Liver (tissue), 9 donors: ENCODE results near the gene TLCD4. TPM values are rescaled to one million over a fixed set of nuclear protein-coding genes. Genes with fewer than 3 reads are reported as not detected.

Experiments
- DNase-seq: peaks from one replicate; pipeline ENCODE4 v3.0.0-alpha.2; 2017; ENCODE audit warnings: low spot score
- H3K27ac ChIP-seq, 2 donors: one replicate each; pipeline ENCODE4 v1.7.0; 2013; ENCODE audit warnings: inconsistent platforms in 2 of 2, low read length in 2 of 2, control low read depth in 1 of 2, low read depth in 1 of 2, mild to moderate bottlenecking in 1 of 2
- H3K27me3 ChIP-seq, 4 donors: one replicate each; pipeline versions ENCODE4 v1.6.1 to v1.7.0; 2013; ENCODE audit warnings: low read length in 3 of 4, inconsistent platforms in 1 of 4, mild to moderate bottlenecking in 1 of 4, moderate library complexity in 1 of 4; ENCODE audit not compliant: control insufficient read depth in 4 of 4, insufficient read depth in 4 of 4
- H3K36me3 ChIP-seq, 4 donors: one replicate each; pipeline versions ENCODE4 v1.6.1 to v1.7.0; 2013; ENCODE audit warnings: low read length in 3 of 4, mild to moderate bottlenecking in 3 of 4, low read depth in 1 of 4, moderate library complexity in 1 of 4; ENCODE audit not compliant: control insufficient read depth in 4 of 4, insufficient read depth in 3 of 4
- H3K4me1 ChIP-seq, 4 donors: one replicate each; pipeline versions ENCODE4 v1.6.1 to v1.7.0; 2013; ENCODE audit warnings: low read length in 3 of 4, mild to moderate bottlenecking in 3 of 4, moderate library complexity in 1 of 4; ENCODE audit not compliant: control insufficient read depth in 4 of 4, insufficient read depth in 4 of 4
- H3K4me3 ChIP-seq, 3 donors: one replicate each; pipeline versions ENCODE4 v1.6.1 to v1.7.0; 2013; ENCODE audit warnings: low read length in 3 of 3, control low read depth in 1 of 3, low read depth in 1 of 3, mild to moderate bottlenecking in 1 of 3
- H3K9ac ChIP-seq, 2 donors: one replicate each; pipeline ENCODE4 v1.7.0; 2013; ENCODE audit warnings: low read length in 2 of 2, mild to moderate bottlenecking in 2 of 2, moderate library complexity in 2 of 2, control low read depth in 1 of 2, low read depth in 1 of 2
- H3K9me3 ChIP-seq, 4 donors: one replicate each; pipeline versions ENCODE4 v1.6.1 to v1.7.0; 2013; ENCODE audit warnings: low read length in 3 of 4; ENCODE audit not compliant: control insufficient read depth in 4 of 4
- EGR1 ChIP-seq, 2 donors: IDR thresholded peaks; 2 replicates each; pipeline ENCODE4 v1.6.1; 2016 to 2018; ENCODE audit warnings: antibody characterized with exemption in 2 of 2, low read depth in 2 of 2
- FOXA1 ChIP-seq: IDR thresholded peaks from 2 replicates; pipeline ENCODE4 v1.6.1; 2016; ENCODE audit warnings: antibody characterized with exemption
- GABPA ChIP-seq, 2 donors: IDR thresholded peaks in 1 of 2; conservative IDR thresholded peaks in 1 of 2; 2 replicates each; pipeline ENCODE4 v1.6.1; 2016; ENCODE audit warnings: antibody characterized with exemption in 2 of 2, mild to moderate bottlenecking in 1 of 2, moderate library complexity in 1 of 2
- HNF4A ChIP-seq, 2 donors: conservative IDR thresholded peaks; 2 replicates each; pipeline ENCODE4 v1.6.1; 2016; ENCODE audit warnings: antibody characterized with exemption in 2 of 2, mild to moderate bottlenecking in 2 of 2
- NR2F2 ChIP-seq: IDR thresholded peaks from 2 replicates; pipeline ENCODE4 v1.6.1; 2016; ENCODE audit warnings: antibody characterized with exemption
- REST ChIP-seq: IDR thresholded peaks from 2 replicates; pipeline ENCODE4 v1.6.1; 2016; ENCODE audit warnings: antibody characterized with exemption, mild to moderate bottlenecking
- SP1 ChIP-seq: IDR thresholded peaks from 2 replicates; pipeline ENCODE4 v1.6.1; 2018; ENCODE audit warnings: antibody characterized with exemption, mild to moderate bottlenecking
- TAF1 ChIP-seq: conservative IDR thresholded peaks from 2 replicates; pipeline ENCODE4 v1.6.1; 2016; ENCODE audit warnings: antibody characterized with exemption, mild to moderate bottlenecking
- YY1 ChIP-seq: IDR thresholded peaks from 2 replicates; pipeline ENCODE4 v1.6.1; 2016; ENCODE audit warnings: antibody characterized with exemption, mild to moderate bottlenecking
- WGBS: extraction: QIAGEN DNeasy Blood & Tissue Kit; methylation state at CpG from one replicate; pipeline ENCODE4 v1.1.7; 2013; 5-methylcytosine and 5-hydroxymethylcytosine counted together
- polyA plus RNA-seq, 2 donors: library from polyadenylated mRNA; stranded (reverse) in 1 of 2; unstranded in 1 of 2; fragments of 200-250 nt in 1 of 2; fragments of >200 nt in 1 of 2; fragmentation: Nextera tagmentation in 1 of 2; extraction: Ambion mirVana in 1 of 2; gene quantifications; one replicate each; pipeline versions ENCODE4 v1.2.1 to v1.2.3, GENCODE V29; 2013 to 2015
- total RNA-seq, 2 donors: library from RNA; depleted of rRNA; stranded (reverse); fragments of >200 nt; gene quantifications; one replicate each; pipeline ENCODE4 v1.2.3, GENCODE V29; 2014
- TF ChIP-seq, protein P1 (sequence below): IDR thresholded peaks from 2 replicates; pipeline ENCODE4 v1.6.1; 2016; ENCODE audit warnings: antibody characterized with exemption
- TF ChIP-seq, protein P2 (sequence below): IDR thresholded peaks from 2 replicates; pipeline ENCODE4 v1.6.1; 2016; ENCODE audit warnings: antibody characterized with exemption
- TF ChIP-seq, protein P3 (sequence below): fragments of 150-350 bp; IDR thresholded peaks from 2 replicates; pipeline ENCODE4 v1.5.1; 2017; ENCODE audit warnings: improper control_type of control experiment, low read depth, low read length; ENCODE audit not compliant: missing input control
- donor health status: healthy.
- donor health status: healthy.
- donor health status: healthy.
- donor health status: healthy.
- donor health status: healthy.

TLCD4 gene
- total and polyA plus RNA-seq, 4 donors, result 24.9 to 131 (median 85.6) TPM

DNA sequence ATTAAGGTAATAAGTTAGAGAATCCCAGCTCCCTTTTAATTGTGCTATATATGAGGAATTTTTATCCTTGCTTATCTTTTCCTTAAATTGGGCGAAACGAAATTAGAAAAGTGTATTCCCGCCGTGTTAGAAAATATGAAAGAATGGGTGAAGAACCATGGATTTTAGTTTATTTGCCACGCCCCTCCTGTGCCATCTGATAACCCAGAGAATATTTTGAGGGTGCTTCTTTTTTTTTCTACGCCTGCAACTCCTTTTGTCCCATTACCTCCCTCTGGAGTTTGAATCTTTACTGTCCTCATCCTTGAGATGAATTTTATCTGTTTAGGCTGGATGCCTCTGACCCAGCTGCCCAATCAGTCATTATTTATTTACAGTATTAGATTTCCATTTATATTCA lies 1.6 kb downstream of the TLCD4 start:
- Histone ChIP-seq H3K4me1 (peaks cover 11 to 67% (median 54%) of the 10 kb centered on the region in 4 donors), H3K27me3 (no peaks in the 10 kb centered on the region), H3K9me3 (no peaks in the 10 kb centered on the region), H3K4me3 (peak overlapping the region; percentile 76 to 96 (median 91)), H3K9ac (peak overlapping the region; percentile 82 to 98), H3K27ac (peak overlapping the region; percentile 86 to 92), H3K36me3 (no peaks in the 10 kb centered on the region)
- DNase-seq, result no peak
- TF ChIP-seq TAF1, result no peak
- peak; percentile 3 for TF ChIP-seq YY1
- 32% methylated on average over 6 of the region's 6 CpGs for WGBS

- TF ChIP-seq FOXA1 (no peak), REST (no peak), EGR1 (IDR thresholded peaks at IDR 0.05; ENCODE audit: low read depth in 2 of 2) (no peak), TAF1 (no peak), HNF4A (conservative IDR thresholded peaks at IDR 0.05) (no peak), GABPA (IDR thresholded peaks at IDR 0.05 in 1 of 2, conservative IDR thresholded peaks at IDR 0.05 in 1 of 2) (no peak), NR2F2 (no peak), SP1 (no peak)
- TF ChIP-seq, protein P1, sequence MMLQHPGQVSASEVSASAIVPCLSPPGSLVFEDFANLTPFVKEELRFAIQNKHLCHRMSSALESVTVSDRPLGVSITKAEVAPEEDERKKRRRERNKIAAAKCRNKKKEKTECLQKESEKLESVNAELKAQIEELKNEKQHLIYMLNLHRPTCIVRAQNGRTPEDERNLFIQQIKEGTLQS, result no peak
- TF ChIP-seq, protein P2, sequence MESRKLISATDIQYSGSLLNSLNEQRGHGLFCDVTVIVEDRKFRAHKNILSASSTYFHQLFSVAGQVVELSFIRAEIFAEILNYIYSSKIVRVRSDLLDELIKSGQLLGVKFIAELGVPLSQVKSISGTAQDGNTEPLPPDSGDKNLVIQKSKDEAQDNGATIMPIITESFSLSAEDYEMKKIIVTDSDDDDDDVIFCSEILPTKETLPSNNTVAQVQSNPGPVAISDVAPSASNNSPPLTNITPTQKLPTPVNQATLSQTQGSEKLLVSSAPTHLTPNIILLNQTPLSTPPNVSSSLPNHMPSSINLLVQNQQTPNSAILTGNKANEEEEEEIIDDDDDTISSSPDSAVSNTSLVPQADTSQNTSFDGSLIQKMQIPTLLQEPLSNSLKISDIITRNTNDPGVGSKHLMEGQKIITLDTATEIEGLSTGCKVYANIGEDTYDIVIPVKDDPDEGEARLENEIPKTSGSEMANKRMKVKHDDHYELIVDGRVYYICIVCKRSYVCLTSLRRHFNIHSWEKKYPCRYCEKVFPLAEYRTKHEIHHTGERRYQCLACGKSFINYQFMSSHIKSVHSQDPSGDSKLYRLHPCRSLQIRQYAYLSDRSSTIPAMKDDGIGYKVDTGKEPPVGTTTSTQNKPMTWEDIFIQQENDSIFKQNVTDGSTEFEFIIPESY, result no peak
- TF ChIP-seq, protein P3, sequence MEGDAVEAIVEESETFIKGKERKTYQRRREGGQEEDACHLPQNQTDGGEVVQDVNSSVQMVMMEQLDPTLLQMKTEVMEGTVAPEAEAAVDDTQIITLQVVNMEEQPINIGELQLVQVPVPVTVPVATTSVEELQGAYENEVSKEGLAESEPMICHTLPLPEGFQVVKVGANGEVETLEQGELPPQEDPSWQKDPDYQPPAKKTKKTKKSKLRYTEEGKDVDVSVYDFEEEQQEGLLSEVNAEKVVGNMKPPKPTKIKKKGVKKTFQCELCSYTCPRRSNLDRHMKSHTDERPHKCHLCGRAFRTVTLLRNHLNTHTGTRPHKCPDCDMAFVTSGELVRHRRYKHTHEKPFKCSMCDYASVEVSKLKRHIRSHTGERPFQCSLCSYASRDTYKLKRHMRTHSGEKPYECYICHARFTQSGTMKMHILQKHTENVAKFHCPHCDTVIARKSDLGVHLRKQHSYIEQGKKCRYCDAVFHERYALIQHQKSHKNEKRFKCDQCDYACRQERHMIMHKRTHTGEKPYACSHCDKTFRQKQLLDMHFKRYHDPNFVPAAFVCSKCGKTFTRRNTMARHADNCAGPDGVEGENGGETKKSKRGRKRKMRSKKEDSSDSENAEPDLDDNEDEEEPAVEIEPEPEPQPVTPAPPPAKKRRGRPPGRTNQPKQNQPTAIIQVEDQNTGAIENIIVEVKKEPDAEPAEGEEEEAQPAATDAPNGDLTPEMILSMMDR, result no peak
- DNase-seq, result no peak
- Histone ChIP-seq H3K27me3 (no peaks in the 10 kb centered on the region), H3K27ac (peak overlapping the region; percentile 86 to 92), H3K4me3 (peak overlapping the region in 2 of 3 donors; percentile 55 to 96), H3K4me1 (peaks cover 11 to 72% (median 54%) of the 10 kb centered on the region in 4 donors), H3K36me3 (no peaks in the 10 kb centered on the region), H3K9ac (peak overlapping the region; percentile 1 to 98), H3K9me3 (no peaks in the 10 kb centered on the region)
Observed at GRCh38 chr1:95119273-95119672, 2.1 kb downstream of the TLCD4 start.
